HepG2 (cell line): Measurements from ENCODE around the gene MS4A10. TPM values are rescaled to one million over a fixed set of nuclear protein-coding genes. Genes with fewer than 3 reads are reported as not detected.
A peak's percentile ranks its signal among the peaks of the same experiment; 100 is the strongest.

ENCODE experiments used
- ATAC-seq: fragments of 200-7000 bp; cut with Tn5 transposase; 3 replicates; pipeline ENCODE4 v1.9.1; 2020; ENCODE audit warnings: mild to moderate bottlenecking, moderate library complexity
- BruUV-seq: library from RNA; stranded (reverse); fragments of 400-500 nt; replicated peaks from 2 replicates; lab custom pipeline; 2021; lab: Mats Ljungman, UMichigan
- CTCF ChIA-PET: fragments of 300-600 bp; formaldehyde crosslinking; extraction: SDS; loops from one replicate; lab custom pipeline; 2021; ENCODE audit warnings: low total read pairs, inconsistent platforms, low intra/inter-chr PET ratio; lab: Yijun Ruan, JAX
- POLR2A ChIA-PET: fragments of 350-600 bp; sonication (Branson Sonifier 250); formaldehyde crosslinking; loops from one replicate; lab custom pipeline; 2020; ENCODE audit warnings: antibody characterized with exemption, inconsistent platforms; lab: Yijun Ruan, JAX
- DNase-seq: peaks from one replicate; pipeline ENCODE4 v3.0.0-alpha.2; 2015; ENCODE audit warnings: low spot score
- FAIRE-seq: peaks from 3 replicates; lab custom pipeline; 2011; peaks lifted over from hg19 to GRCh38; lab: Jason Lieb, UNC
- H2AFZ ChIP-seq: one replicate; pipeline ENCODE4 v1.6.1; 2011; ENCODE audit warnings: low read length, inconsistent platforms
- H3K27ac ChIP-seq: fragments of 300-600 bp; 3 replicates; pipeline ENCODE4 v1.8.0; 2011; ENCODE audit warnings: mixed run types, mild to moderate bottlenecking, mixed read lengths, low read length, inconsistent platforms; ENCODE audit not compliant: insufficient read depth; ENCODE audit errors: extremely low read length
- H3K27me3 ChIP-seq, 2 experiments: fragments of 200-600 bp in 1 of 2; 2 replicates in 1 of 2; 3 replicates in 1 of 2; pipeline versions ENCODE4 v1.6.0 to v1.8.0; 2011; ENCODE audit warnings: low read length in 2 of 2, mild to moderate bottlenecking in 2 of 2, moderate library complexity in 2 of 2, inconsistent platforms in 1 of 2; ENCODE audit not compliant: insufficient read depth in 2 of 2, control insufficient read depth in 1 of 2
- H3K36me3 ChIP-seq, 2 experiments: fragments of 200-600 bp in 1 of 2; replicated peaks in 1 of 2; 2 replicates in 1 of 2; 3 replicates in 1 of 2; pipeline versions ENCODE4 v1.5.1 to v1.8.0; 2011; ENCODE audit warnings: low read length in 2 of 2, inconsistent platforms in 1 of 2; ENCODE audit not compliant: insufficient read depth in 2 of 2, control insufficient read depth in 1 of 2
- H3K4me1 ChIP-seq: 2 replicates; pipeline ENCODE4 v1.5.1; 2012; ENCODE audit warnings: low read length, inconsistent platforms; ENCODE audit not compliant: insufficient read depth
- H3K4me2 ChIP-seq: 2 replicates; pipeline ENCODE4 v1.6.0; 2011; ENCODE audit warnings: low read depth, low read length, inconsistent platforms
- H3K4me3 ChIP-seq, 3 experiments: fragments of 200-600 bp in 1 of 3; sonication (generic), shearing (Covaris generic) in 1 of 3; replicated peaks in 1 of 3; 2 replicates each; pipeline ENCODE4 v1.5.1; 2011 to 2016; ENCODE audit warnings: low read length in 3 of 3, inconsistent platforms in 2 of 3, low read depth in 2 of 3, mild to moderate bottlenecking in 2 of 3, control low read depth in 1 of 3, mixed read lengths in 1 of 3; ENCODE audit not compliant: insufficient read depth in 1 of 3
- H3K79me2 ChIP-seq: one replicate; pipeline ENCODE4 v1.6.1; 2011; ENCODE audit warnings: low read length, inconsistent platforms; ENCODE audit not compliant: insufficient read depth
- H3K9ac ChIP-seq: 2 replicates; pipeline ENCODE4 v1.6.0; 2011; ENCODE audit warnings: mild to moderate bottlenecking, low read depth, low read length, inconsistent platforms; ENCODE audit not compliant: insufficient read depth
- H3K9me3 ChIP-seq: 2 replicates; pipeline ENCODE4 v1.5.1; 2012; ENCODE audit warnings: mild to moderate bottlenecking, low read length
- H4K20me1 ChIP-seq: 2 replicates; pipeline ENCODE4 v1.6.0; 2011; ENCODE audit warnings: inconsistent platforms, mild to moderate bottlenecking, low read length, moderate library complexity; ENCODE audit not compliant: insufficient read depth
- DMAP1 ChIP-seq: IDR thresholded peaks from 2 replicates; pipeline ENCODE4 v1.6.1; 2016
- IRF2 ChIP-seq: IDR thresholded peaks from 2 replicates; pipeline ENCODE4 v1.6.1; 2018; ENCODE audit warnings: missing genetic modification reagents, missing compliant biosample characterization
- MLX ChIP-seq: IDR thresholded peaks from 2 replicates; pipeline ENCODE4 v1.6.1; 2016
- MXD1 ChIP-seq: sonication (generic); formaldehyde crosslinking; IDR thresholded peaks from 2 replicates; pipeline ENCODE4 v1.4.0; 2020; ENCODE audit warnings: mild to moderate bottlenecking, missing genetic modification reagents
- MYPOP ChIP-seq: sonication (generic); formaldehyde crosslinking; IDR thresholded peaks from 2 replicates; pipeline ENCODE4 v1.8.1; 2023; ENCODE audit warnings: mild to moderate bottlenecking, moderate library complexity, missing genetic modification reagents
- REL ChIP-seq: sonication (generic); formaldehyde crosslinking; conservative IDR thresholded peaks from 2 replicates; pipeline ENCODE4 v1.8.0; 2022; ENCODE audit warnings: mild to moderate bottlenecking, missing genetic modification reagents, moderate library complexity
- SETDB1 ChIP-seq: sonication (generic); formaldehyde crosslinking; IDR thresholded peaks from 2 replicates; pipeline ENCODE4 v1.5.1; 2020; ENCODE audit warnings: missing genetic modification reagents, mild to moderate bottlenecking, borderline replicate concordance
- ZFP90 ChIP-seq: sonication (generic); formaldehyde crosslinking; IDR thresholded peaks from 2 replicates; pipeline ENCODE4 v1.8.0; 2022; ENCODE audit warnings: missing genetic modification reagents, mild to moderate bottlenecking, inconsistent platforms, borderline replicate concordance
- ZNF878 ChIP-seq: sonication (generic); formaldehyde crosslinking; IDR thresholded peaks from 2 replicates; pipeline ENCODE4 v1.8.1; 2023; ENCODE audit warnings: mild to moderate bottlenecking, missing genetic modification reagents, moderate library complexity
- WGBS: methylation state at CpG from one replicate; pipeline ENCODE4 v1.1.6; 2017; ENCODE audit warnings: low lambda C conversion rate; 5-methylcytosine and 5-hydroxymethylcytosine counted together
- in situ Hi-C: cut with HindIII; loops from 2 replicates; pipeline ENCODE4 v1.10.0; 2017; ENCODE audit warnings: low pct_unique_long_range_greater_than_20kb; ENCODE audit not compliant: extremely low pct_ligation_motif_present
- intact Hi-C: fragments of 100-400 bp; cut with micrococcal nuclease; formaldehyde crosslinking; loops from one replicate; pipeline ENCODE4 v1.10.0; 2022; ENCODE audit not compliant: unreplicated experiment
- polyA plus RNA-seq, 8 experiments: library from polyadenylated mRNA; depleted of rRNA in 3 of 8; stranded (reverse) in 7 of 8; unstranded in 1 of 8; fragments of >200 nt; fragmentation: Illumina TruSeq in 4 of 8; extraction: Trizol in 4 of 8; gene quantifications; 2 replicates each; pipeline versions ENCODE4 v1.2.1 to v1.2.3, GENCODE V29; 2011 to 2016; ENCODE audit warnings: low read depth in 4 of 8, missing spikeins in 1 of 8, mixed read lengths in 1 of 8; ENCODE audit not compliant: insufficient read depth in 1 of 8
- total RNA-seq, 5 experiments: library from RNA; depleted of rRNA; stranded (reverse); fragments of >200 nt; fragmentation: Illumina TruSeq; extraction: Trizol; gene quantifications; 2 replicates each; pipeline ENCODE4 v1.2.3, GENCODE V29; 2016; ENCODE audit warnings: low read depth in 1 of 5

The MS4A10 gene
- total and polyA plus RNA-seq, 2 of the 13 experiments (the other 11 are each of a cell fraction or from before 2014, with no cell fraction given), result not detected

DNA sequence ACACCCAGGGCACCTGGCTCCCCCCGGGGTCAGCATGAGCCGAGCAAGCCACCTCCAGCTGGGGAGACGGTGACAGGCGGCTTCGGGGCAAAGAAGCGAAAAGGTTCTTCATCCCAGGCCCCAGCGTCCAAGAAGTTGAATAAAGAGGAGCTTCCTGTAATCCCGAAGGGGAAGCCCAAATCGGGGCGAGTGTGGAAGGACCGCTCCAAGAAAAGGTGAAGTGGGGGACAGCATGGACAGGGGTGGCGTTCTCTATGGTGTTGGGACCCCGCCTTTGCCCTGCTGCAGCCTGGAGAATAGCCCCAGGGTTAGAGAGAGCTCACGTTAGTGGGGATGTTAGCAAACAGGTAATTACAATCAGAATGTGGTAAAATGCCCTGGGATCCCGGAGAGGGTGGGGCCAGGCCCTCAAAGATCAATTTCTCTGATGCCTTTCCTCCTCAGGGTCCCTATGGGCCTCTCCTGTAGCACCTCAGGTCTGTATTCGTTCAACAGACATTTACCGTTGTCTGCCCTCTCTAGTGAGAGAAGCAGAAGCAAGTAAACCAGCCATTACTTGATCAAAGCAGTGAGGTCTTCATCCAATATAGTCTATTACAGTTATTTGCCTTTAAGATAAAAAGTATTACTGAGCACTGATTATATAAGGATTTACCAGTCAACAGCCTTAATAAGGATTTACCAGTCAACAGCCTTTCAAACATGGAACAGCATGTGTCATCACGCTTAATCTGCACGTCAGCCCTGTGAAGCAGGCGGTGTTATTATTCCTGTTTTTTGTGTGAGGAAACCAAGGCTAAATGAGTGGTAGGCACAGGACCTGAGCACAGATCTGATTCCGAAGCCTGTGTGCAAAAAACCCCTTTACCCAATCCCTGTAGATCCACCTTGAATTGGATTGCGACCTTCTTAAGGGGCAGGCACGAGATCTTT is 57.8 kb downstream of the MS4A10 start:
- peaks cover 50% of the 10 kb centered on the region for H3K79me2 ChIP-seq
- WGBS, result 8% methylated on average over 23 of the region's 23 CpGs
- H3K27me3 ChIP-seq, result no peaks in the 10 kb centered on the region; a peak in 1 of 5 replicates
- peaks cover 41% of the 10 kb centered on the region for H3K4me1 ChIP-seq
- peaks cover 13% of the 10 kb centered on the region; the same call in 1 of the 2 replicates for H4K20me1 ChIP-seq
- peak overlapping the region; percentile 86 for H3K4me2 ChIP-seq
- ChIA-PET POLR2A (interaction anchor here (1.0 to 1.2 kb wide), 3 partner anchors 12 to 38 kb away, joined by 3 to 4 read pairs (median 4); partner anchors contain the start of gene PTGDR2), CTCF (no interaction called here)
- ATAC-seq (no peak), FAIRE-seq (no peak), DNase-seq (no peak)
- H3K36me3 ChIP-seq, result peaks cover 8 to 12% of the 10 kb centered on the region in 2 experiments
- TF ChIP-seq ZFP90, result no peak
- TF ChIP-seq ZNF878 (CRISPR knock-in tag), result peak; percentile 31; the same call in 1 of the 2 replicates
- 0 out of 2 replicates have a peak, but pooled peaks have one; percentile 12 for TF ChIP-seq MYPOP (CRISPR knock-in tag)
- TF ChIP-seq DMAP1, result 0 out of 2 replicates have a peak, but pooled peaks have one; percentile 19
- no peak for TF ChIP-seq REL
- no peak for TF ChIP-seq MXD1
- TF ChIP-seq MLX (CRISPR knock-in tag), result no peak
- no peak for TF ChIP-seq IRF2 (CRISPR knock-in tag)
- TF ChIP-seq SETDB1 (CRISPR knock-in tag), result no peak
- peak overlapping the region; percentile 68 for H3K27ac ChIP-seq
- H3K9ac ChIP-seq, result peak overlapping the region; percentile 86
- H3K9me3 ChIP-seq, result no peaks in the 10 kb centered on the region
- BruUV-seq, result no TSS peak
- in situ Hi-C loops (no loop called here), intact Hi-C loops (no loop called here)
- H2AFZ ChIP-seq, result no peak overlapping the region
- H3K4me3 ChIP-seq, result peak overlapping the region; percentile 80 to 97 (median 88)
